K562 (cell line): ENCODE results near the gene UBE2U. TPM values are rescaled to one million over a fixed set of nuclear protein-coding genes. Genes with fewer than 3 reads are reported as not detected.

Experiments
- ATAC-seq: fragments of 200-7000 bp; cut with Tn5 transposase; 3 replicates; pipeline ENCODE4 v1.9.1; 2020; ENCODE audit warnings: moderate library complexity
- BruUV-seq: library from RNA; stranded (reverse); fragments of 400-500 nt; replicated peaks from 2 replicates; lab custom pipeline; 2021; lab: Mats Ljungman, UMichigan
- CTCF ChIA-PET: fragments of 300-600 bp; formaldehyde crosslinking; extraction: SDS; loops from one replicate; lab custom pipeline; 2021; ENCODE audit warnings: low intra/inter-chr PET ratio; lab: Yijun Ruan, JAX
- POLR2A ChIA-PET: fragments of 300-600, 350-650 bp; sonication (Branson Sonifier 250); formaldehyde crosslinking; extraction: SDS; loops from one replicate; lab custom pipeline; 2021; ENCODE audit warnings: antibody characterized with exemption, inconsistent platforms; lab: Yijun Ruan, JAX
- DNase-seq, 4 experiments: peaks; one replicate each; pipeline versions ENCODE4 v3.0.0 to v3.0.0-alpha.2; 2011 to 2018; ENCODE audit warnings: low spot score in 3 of 4, mixed read lengths in 3 of 4; ENCODE audit errors: extremely low read depth in 1 of 4
- FAIRE-seq: peaks from 2 replicates; lab custom pipeline; 2011; peaks lifted over from hg19 to GRCh38; lab: Jason Lieb, UNC
- H2AFZ ChIP-seq: 2 replicates; pipeline ENCODE4 v1.6.0; 2011; ENCODE audit warnings: low read depth, low read length, control low read depth, inconsistent platforms
- H3K27ac ChIP-seq: fragments of 200-600 bp; 3 replicates; pipeline ENCODE4 v1.8.0; 2011; ENCODE audit warnings: low read depth, mild to moderate bottlenecking, control low read depth, inconsistent platforms, low read length, moderate library complexity, mixed read lengths; ENCODE audit errors: extremely low read depth
- H3K27me3 ChIP-seq, 2 experiments: fragments of 300-600 bp in 1 of 2; 2 replicates in 1 of 2; 3 replicates in 1 of 2; pipeline versions ENCODE4 v1.6.0 to v1.8.0; 2011; ENCODE audit warnings: inconsistent platforms in 2 of 2, low read length in 2 of 2, mild to moderate bottlenecking in 1 of 2, mixed read lengths in 1 of 2, moderate library complexity in 1 of 2; ENCODE audit not compliant: control insufficient read depth in 2 of 2, insufficient read depth in 2 of 2
- H3K36me3 ChIP-seq: fragments of 300-600 bp; 3 replicates; pipeline ENCODE4 v1.8.0; 2011; ENCODE audit warnings: mild to moderate bottlenecking, low read length, inconsistent platforms; ENCODE audit not compliant: control insufficient read depth, insufficient read depth
- H3K4me1 ChIP-seq, 2 experiments: fragments of 200-600 bp in 1 of 2; replicated peaks in 1 of 2; 2 replicates in 1 of 2; 3 replicates in 1 of 2; pipeline versions ENCODE4 v1.5.1 to v1.8.0; 2011; ENCODE audit warnings: inconsistent platforms in 2 of 2, low read length in 2 of 2, mild to moderate bottlenecking in 1 of 2, mixed read lengths in 1 of 2, moderate library complexity in 1 of 2; ENCODE audit not compliant: control insufficient read depth in 2 of 2, insufficient read depth in 2 of 2
- H3K4me2 ChIP-seq: 2 replicates; pipeline ENCODE4 v1.6.1; 2011; ENCODE audit warnings: low read length, control low read depth, inconsistent platforms, mixed read lengths; ENCODE audit not compliant: insufficient read depth
- H3K4me3 ChIP-seq: fragments of 200-600 bp; sonication (generic), shearing (Covaris generic); 2 replicates; pipeline ENCODE4 v1.5.1; 2016; ENCODE audit warnings: control low read depth, inconsistent platforms
- H3K79me2 ChIP-seq: fragments of 200-600 bp; 3 replicates; pipeline ENCODE4 v1.8.0; 2011; ENCODE audit warnings: low read length, inconsistent platforms; ENCODE audit not compliant: control insufficient read depth, insufficient read depth
- H3K9ac ChIP-seq, 2 experiments: 2 replicates each; pipeline versions ENCODE4 v1.6.0 to v1.6.1; 2011; ENCODE audit warnings: low read depth in 2 of 2, low read length in 2 of 2, control low read depth in 1 of 2, inconsistent platforms in 1 of 2, mild to moderate bottlenecking in 1 of 2, mixed read lengths in 1 of 2; ENCODE audit not compliant: insufficient read depth in 1 of 2
- H3K9me1 ChIP-seq: one replicate; pipeline ENCODE4 v1.6.0; 2011; ENCODE audit warnings: inconsistent platforms, mild to moderate bottlenecking, low read length, moderate library complexity; ENCODE audit not compliant: control insufficient read depth, insufficient read depth
- H3K9me3 ChIP-seq: replicated peaks from 2 replicates; pipeline ENCODE4 v1.5.1; 2011; ENCODE audit warnings: low read depth, low read length, inconsistent platforms; ENCODE audit not compliant: control insufficient read depth, insufficient read depth
- H4K20me1 ChIP-seq: replicated peaks from 2 replicates; pipeline ENCODE4 v1.6.1; 2011; ENCODE audit warnings: low read length, inconsistent platforms, mixed read lengths; ENCODE audit not compliant: control insufficient read depth, insufficient read depth
- CEBPZ ChIP-seq: fragments of 150-350 bp; IDR thresholded peaks from 2 replicates; pipeline ENCODE4 v1.6.1; 2014; ENCODE audit warnings: low read depth, mild to moderate bottlenecking, low read length, borderline replicate concordance
- GTF2E2 ChIP-seq: fragments of 200-800 bp; sonication (Bioruptor generic); IDR thresholded peaks from 2 replicates; pipeline ENCODE4 v1.6.1; 2016; ENCODE audit warnings: missing genetic modification characterization, missing compliant biosample characterization
- HNRNPUL1 ChIP-seq: fragments of 200-400 bp; formaldehyde crosslinking; IDR thresholded peaks from 2 replicates; pipeline ENCODE4 v1.6.1; 2017; ENCODE audit warnings: low read length
- ZNF311 ChIP-seq: fragments of 250-450 bp; sonication (Bioruptor Pico); IDR thresholded peaks from 2 replicates; pipeline ENCODE4 v1.4.0; 2020; ENCODE audit warnings: mild to moderate bottlenecking, moderate library complexity
- ZNF444 ChIP-seq: fragments of 250-450 bp; sonication (Bioruptor Pico); IDR thresholded peaks from 2 replicates; pipeline ENCODE4 v1.4.0; 2020; ENCODE audit warnings: mild to moderate bottlenecking, moderate library complexity
- WGBS: fragments of 100-300 bp; shearing (Covaris generic); methylation state at CpG from one replicate; pipeline ENCODE4 v1.1.6; 2016; ENCODE audit warnings: low coverage, mixed read lengths; ENCODE audit not compliant: insufficient coverage; ENCODE audit errors: missing lambda C conversion rate; 5-methylcytosine and 5-hydroxymethylcytosine counted together
- in situ Hi-C: fragments of 300-500 bp; cut with MboI; formaldehyde crosslinking; loops from 4 replicates; pipeline ENCODE4 v1.15.0; 2018; ENCODE audit warnings: inconsistent platforms, mixed read lengths
- intact Hi-C: fragments of 100-400 bp; cut with micrococcal nuclease; formaldehyde crosslinking; loops from 2 replicates; pipeline ENCODE4 v1.14.2; 2022
- polyA plus RNA-seq, 8 experiments: library from polyadenylated mRNA; depleted of rRNA in 4 of 8; stranded (reverse) in 5 of 8; unstranded in 3 of 8; fragments of >200 nt; fragmentation: Nextera tagmentation in 2 of 8; fragmentation: Illumina TruSeq in 1 of 8; extraction: Ambion mirVana in 2 of 8; extraction: Trizol in 1 of 8; gene quantifications; 2 replicates each; pipeline versions ENCODE4 v1.2.1 to v1.2.3, GENCODE V29; 2011 to 2014; ENCODE audit warnings: inconsistent platforms in 1 of 8, missing spikeins in 1 of 8
- total RNA-seq, 7 experiments: library from RNA; depleted of rRNA in 6 of 7; stranded (reverse); fragments of >200 nt in 6 of 7; fragmentation: Illumina TruSeq in 2 of 7; extraction: Trizol in 2 of 7; gene quantifications; 2 replicates each; pipeline versions ENCODE4 v1.2.1 to v1.2.3, GENCODE V29; 2011 to 2021; ENCODE audit warnings: low replicate concordance in 1 of 7

Gene UBE2U
- total and polyA plus RNA-seq, 9 of the 15 experiments (the other 6 are each of a cell fraction or from before 2014, with no cell fraction given), result not detected

GRCh38 chr1:64171246-64171645 lies 32.2 kb upstream of the UBE2U start:
- no TSS peak for BruUV-seq
- intact Hi-C loops, result no loop called here

More at GRCh38 chr1:64171246-64171645, 32.2 kb upstream of the UBE2U start:
- no peak for DNase-seq
- Histone ChIP-seq H2AFZ (no peak overlapping the region), H4K20me1 (no peaks in the 10 kb centered on the region), H3K9me1 (no peaks in the 10 kb centered on the region), H3K4me2 (no peak overlapping the region), H3K36me3 (no peaks in the 10 kb centered on the region), H3K27ac (no peak overlapping the region), H3K9ac (no peak overlapping the region), H3K27me3 (no peaks in the 10 kb centered on the region; a peak in 1 of 5 replicates), H3K79me2 (no peaks in the 10 kb centered on the region), H3K4me3 (no peak overlapping the region), H3K9me3 (no peaks in the 10 kb centered on the region), H3K4me1 (no peaks in the 10 kb centered on the region)
- no peak for FAIRE-seq
- POLR2A ChIA-PET, result no interaction called here
- no peak for ATAC-seq
- 0% methylated on average over 1 of the region's 1 CpG for WGBS
- in situ Hi-C loops, result no loop called here
- TF ChIP-seq ZNF444 (CRISPR knock-in tag) (no peak), HNRNPUL1 (no peak), CEBPZ (no peak), ZNF311 (CRISPR knock-in tag) (no peak), GTF2E2 (no peak)
- CTCF ChIA-PET, result no interaction called here
